Mammary epithelial cell (primary cell): ENCODE results near the gene AQP12B.
"Not testable (repeated sequence)": the region's sequence is repeated elsewhere in the genome, so short reads cannot be mapped to it uniquely, and the experiment has no call there.

Experiments used
- CTCF ChIP-seq, 2 donors: IDR thresholded peaks in 1 of 2; conservative IDR thresholded peaks in 1 of 2; 2 replicates each; pipeline ENCODE4 v1.5.1; 2011 to 2012; ENCODE audit warnings: inconsistent platforms in 2 of 2, low read length in 2 of 2, mild to moderate bottlenecking in 2 of 2, control low read depth in 1 of 2, low read depth in 1 of 2; ENCODE audit not compliant: insufficient read depth in 1 of 2; ENCODE audit errors: extremely low read depth in 1 of 2
- EZH2 ChIP-seq: IDR thresholded peaks from 2 replicates; pipeline ENCODE4 v1.6.1; 2012; ENCODE audit warnings: low read length, inconsistent platforms, borderline replicate concordance

GRCh38 chr2:240691631-240692420, 9.1 kb upstream of the AQP12B start, which contains the start of gene AQP12A:
- TF ChIP-seq CTCF (conservative IDR thresholded peaks at IDR 0.05 in 1 of 2, IDR thresholded peaks at IDR 0.05 in 1 of 2; ENCODE audit: extremely low read depth in 1 of 2, insufficient read depth in 1 of 2, low read depth in 1 of 2, low read length in 2 of 2); EZH2: not testable (repeated sequence)
